HG02588 (cell line): ENCODE results near the gene SARS2.

Experiments used
- ATAC-seq: cut with Tn5 transposase; IDR thresholded peaks from one replicate; pipeline ENCODE4 v1.9.1; 2021; ENCODE audit warnings: mild to moderate bottlenecking, moderate library complexity; ENCODE audit not compliant: unreplicated experiment

SARS2 gene

DNA sequence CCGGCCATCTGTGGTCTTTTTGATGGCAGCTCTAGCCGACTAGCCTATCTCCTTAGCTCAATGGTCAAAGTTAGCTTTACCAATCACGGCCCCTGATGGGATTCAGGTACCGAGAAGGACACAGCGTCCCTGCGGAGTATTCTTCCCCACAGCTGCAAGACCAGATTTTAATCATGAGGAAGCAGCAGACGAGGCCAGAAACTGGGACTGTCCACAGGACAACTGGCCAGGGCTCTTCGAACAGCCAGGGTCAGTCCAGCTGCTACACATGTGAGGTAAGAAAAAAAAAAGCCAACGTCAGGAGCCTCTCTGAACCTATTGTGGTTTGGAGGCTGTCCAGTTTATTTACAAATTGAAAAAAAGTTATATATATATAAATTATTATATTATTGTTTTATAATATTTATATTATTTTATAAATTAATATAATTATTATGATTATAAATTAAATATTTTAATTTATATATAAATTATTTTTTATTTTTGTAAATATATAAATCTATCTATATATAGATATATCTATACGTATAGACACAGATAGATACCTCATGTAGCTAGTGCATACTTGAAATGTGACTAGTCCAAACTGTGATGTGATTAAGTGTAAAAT is 63.3 kb downstream of the SARS2 start:
- ATAC-seq, result no peak
